Measurements from ENCODE around the gene STARD13.
A peak's percentile ranks its signal among the peaks of the same experiment; 100 is the strongest.

The STARD13 gene

DNA sequence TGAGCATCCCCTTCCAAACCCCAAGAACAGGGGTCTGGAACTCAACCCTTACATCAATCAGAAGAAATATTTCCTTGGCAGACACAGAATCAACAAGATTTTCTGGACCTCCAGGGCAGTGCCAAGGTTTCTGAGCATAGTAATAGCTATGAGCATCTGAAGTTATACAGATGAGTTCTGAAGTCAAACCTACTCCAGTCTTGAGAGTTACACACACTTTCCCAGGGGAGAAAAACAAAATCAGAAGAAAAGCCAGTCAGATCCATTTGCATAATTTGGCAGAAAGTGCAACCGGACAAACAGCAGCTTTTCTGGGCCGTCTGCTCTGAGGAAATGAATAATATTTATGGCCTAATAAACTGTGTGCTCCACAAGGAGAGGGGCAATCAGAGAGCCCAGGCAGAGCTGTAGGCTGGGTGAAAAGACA is 176.3 kb downstream of the STARD13 start:
- Histone ChIP-seq H3K9ac (ENCODE audit: low read length in 5 of 5) (no peak overlapping the region), H3K27me3 (ENCODE audit: control insufficient read depth in 5 of 5, insufficient read depth in 4 of 5, low read length in 5 of 5) (no peaks in the 10 kb centered on the region), H3K36me3 (ENCODE audit: control insufficient read depth in 5 of 5, insufficient read depth in 5 of 5, low read length in 5 of 5) (peaks cover 18 to 76% (median 63%) of the 10 kb centered on the region in 5 donors), H3K27ac (ENCODE audit: low read depth, low read length) (peak overlapping the region; percentile 83), H3K4me3 (ENCODE audit: low read depth in 1 of 5, low read length in 5 of 5) (no peak overlapping the region), H3K4me1 (ENCODE audit: control insufficient read depth in 5 of 5, insufficient read depth in 5 of 5, low read length in 5 of 5) (peaks cover 8 to 56% (median 38%) of the 10 kb centered on the region in 5 donors), H3K9me3 (ENCODE audit: control insufficient read depth in 5 of 5, low read length in 5 of 5) (no peaks in the 10 kb centered on the region)

DNA sequence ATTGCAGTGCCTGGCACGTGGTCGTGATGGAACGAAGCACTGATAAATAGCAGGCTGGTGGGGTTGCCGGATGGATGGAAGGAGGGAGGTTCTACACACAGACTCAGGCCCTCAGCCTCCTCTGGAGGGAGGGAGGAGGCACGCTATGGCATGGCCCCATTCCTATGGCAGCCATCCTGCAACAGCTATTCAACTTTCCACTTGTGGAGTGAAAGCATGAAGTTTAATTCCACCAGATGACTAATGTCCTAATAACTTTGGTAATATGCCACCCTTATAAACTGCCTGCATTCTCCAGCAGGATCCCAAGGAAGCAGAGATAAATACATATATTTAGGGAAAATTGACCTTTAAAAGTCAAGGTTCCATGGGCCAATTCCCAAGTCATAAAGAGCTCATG is 176.9 kb downstream of the STARD13 start:
- Histone ChIP-seq H3K36me3 (ENCODE audit: control insufficient read depth in 5 of 5, insufficient read depth in 5 of 5, low read length in 5 of 5) (peaks cover 22 to 70% (median 57%) of the 10 kb centered on the region in 5 donors), H3K9ac (ENCODE audit: low read length in 5 of 5) (no peak overlapping the region), H3K4me1 (ENCODE audit: control insufficient read depth in 5 of 5, insufficient read depth in 5 of 5, low read length in 5 of 5) (peaks cover 8 to 55% (median 38%) of the 10 kb centered on the region in 5 donors), H3K27me3 (ENCODE audit: control insufficient read depth in 5 of 5, insufficient read depth in 4 of 5, low read length in 5 of 5) (no peaks in the 10 kb centered on the region), H3K9me3 (ENCODE audit: control insufficient read depth in 5 of 5, low read length in 5 of 5) (no peaks in the 10 kb centered on the region), H3K27ac (ENCODE audit: low read depth, low read length) (no peak overlapping the region), H3K4me3 (ENCODE audit: low read depth in 1 of 5, low read length in 5 of 5) (no peak overlapping the region)

DNA sequence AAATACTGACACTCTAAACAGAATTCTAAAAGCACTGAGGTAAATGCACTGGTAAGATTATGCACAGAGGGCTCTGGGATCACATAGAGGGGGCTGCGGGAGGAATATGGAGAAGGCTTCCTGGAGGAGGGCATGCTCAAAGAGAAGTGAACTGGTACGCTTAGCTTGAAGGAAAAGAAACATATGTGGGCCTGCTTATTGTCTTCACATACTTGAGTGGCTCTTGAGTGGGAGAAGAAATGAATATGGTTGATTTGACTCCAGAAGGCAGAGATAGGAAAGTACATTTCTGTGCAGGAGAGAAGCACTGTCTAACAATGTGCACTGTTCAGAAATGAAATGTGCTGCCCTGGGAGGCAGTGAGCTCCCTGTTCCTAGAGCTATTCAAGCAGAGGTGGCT is 178.2 kb downstream of the STARD13 start:
- Histone ChIP-seq H3K9me3 (ENCODE audit: control insufficient read depth in 5 of 5, low read length in 5 of 5) (no peaks in the 10 kb centered on the region), H3K27me3 (ENCODE audit: control insufficient read depth in 5 of 5, insufficient read depth in 4 of 5, low read length in 5 of 5) (no peaks in the 10 kb centered on the region), H3K27ac (ENCODE audit: low read depth, low read length) (no peak overlapping the region), H3K9ac (ENCODE audit: low read length in 5 of 5) (no peak overlapping the region), H3K36me3 (ENCODE audit: control insufficient read depth in 5 of 5, insufficient read depth in 5 of 5, low read length in 5 of 5) (peaks cover 21 to 63% (median 44%) of the 10 kb centered on the region in 5 donors), H3K4me1 (ENCODE audit: control insufficient read depth in 5 of 5, insufficient read depth in 5 of 5, low read length in 5 of 5) (peaks cover 8 to 43% (median 38%) of the 10 kb centered on the region in 5 donors), H3K4me3 (ENCODE audit: low read depth in 1 of 5, low read length in 5 of 5) (no peak overlapping the region)

DNA sequence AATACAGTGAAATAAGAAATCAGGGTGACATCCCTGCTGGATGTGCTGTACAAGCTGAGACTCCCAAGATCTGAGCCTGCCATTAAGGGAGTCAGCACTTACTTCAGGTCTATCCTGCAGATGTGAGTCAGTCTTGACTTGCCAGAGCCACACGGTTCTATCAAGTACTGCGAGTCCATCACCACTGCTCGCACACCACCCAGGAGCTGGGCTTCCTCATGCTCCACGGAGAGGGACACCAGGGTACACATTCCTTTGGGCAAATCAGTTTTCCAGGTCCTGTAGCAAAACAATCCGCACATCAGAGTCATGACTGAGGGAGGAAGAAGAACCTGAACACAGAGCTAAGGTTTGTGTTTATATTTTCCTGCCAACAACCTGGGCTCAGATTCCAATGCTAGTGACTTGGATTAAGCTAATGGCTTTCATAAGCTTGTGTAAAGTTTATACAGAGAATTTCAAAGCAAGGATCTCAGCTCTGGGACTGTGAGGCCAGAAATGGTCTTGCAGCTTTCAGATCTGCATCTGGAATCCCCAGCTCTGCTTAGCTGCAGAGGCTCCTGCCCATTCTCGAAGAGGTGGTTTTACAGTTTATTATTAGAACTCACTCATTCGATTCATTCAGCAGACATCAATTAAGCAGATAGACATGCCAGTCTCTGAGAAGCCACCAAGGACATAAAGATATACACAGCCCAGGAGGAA is 178.7 kb downstream of the STARD13 start:
- H3K27ac ChIP-seq (ENCODE audit: low read depth, low read length): no peak overlapping the region
- H3K4me1 ChIP-seq (ENCODE audit: control insufficient read depth in 5 of 5, insufficient read depth in 5 of 5, low read length in 5 of 5): peaks cover 8 to 40% (median 34%) of the 10 kb centered on the region in 5 donors
- H3K36me3 ChIP-seq (ENCODE audit: control insufficient read depth in 5 of 5, insufficient read depth in 5 of 5, low read length in 5 of 5): peaks cover 17 to 63% (median 44%) of the 10 kb centered on the region in 5 donors

DNA sequence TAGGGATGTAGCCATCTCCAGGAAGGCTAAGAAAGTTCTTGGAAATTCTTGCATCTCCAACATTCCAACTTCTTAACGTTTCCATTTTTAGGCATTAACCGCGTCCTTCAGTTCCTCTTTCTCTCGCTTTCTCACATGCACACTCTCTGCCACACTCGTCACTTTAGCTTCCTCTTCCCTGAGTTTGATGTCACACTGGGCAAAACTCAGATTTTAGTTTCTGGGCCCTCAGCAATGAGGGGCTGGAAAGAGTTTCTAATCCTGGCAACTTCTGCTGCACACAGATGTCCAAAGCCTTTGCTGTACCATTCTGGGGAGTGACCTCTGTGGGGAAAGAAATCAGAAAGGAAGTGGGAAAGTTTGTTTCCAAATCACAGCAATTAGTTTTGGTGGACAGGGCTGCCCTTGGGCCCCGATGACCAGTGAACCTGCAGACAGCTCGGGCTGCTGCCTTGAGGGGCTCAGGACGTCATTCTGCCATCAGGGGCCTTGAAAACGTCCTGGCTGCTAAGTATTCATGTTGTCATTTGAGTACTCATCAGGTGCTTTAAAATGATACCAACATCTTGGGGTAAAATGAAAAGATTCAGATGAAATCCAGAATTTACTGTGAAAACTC is 180.1 kb downstream of the STARD13 start:
- Histone ChIP-seq H3K27me3 (ENCODE audit: control insufficient read depth in 5 of 5, insufficient read depth in 4 of 5, low read length in 5 of 5) (no peaks in the 10 kb centered on the region), H3K4me3 (ENCODE audit: low read depth in 1 of 5, low read length in 5 of 5) (no peak overlapping the region), H3K27ac (ENCODE audit: low read depth, low read length) (no peak overlapping the region), H3K9me3 (ENCODE audit: control insufficient read depth in 5 of 5, low read length in 5 of 5) (peaks cover 0 to 3% (median 0%) of the 10 kb centered on the region in 5 donors), H3K36me3 (ENCODE audit: control insufficient read depth in 5 of 5, insufficient read depth in 5 of 5, low read length in 5 of 5) (peaks cover 17 to 62% (median 44%) of the 10 kb centered on the region in 5 donors), H3K9ac (ENCODE audit: low read length in 5 of 5) (peak overlapping the region in 1 of 5 donors; percentile 3), H3K4me1 (ENCODE audit: control insufficient read depth in 5 of 5, insufficient read depth in 5 of 5, low read length in 5 of 5) (peaks cover 4 to 26% (median 21%) of the 10 kb centered on the region in 5 donors)

More for the DNA sequence above, 178.7 kb downstream of the STARD13 start:
- H3K27me3 ChIP-seq (ENCODE audit: control insufficient read depth in 5 of 5, insufficient read depth in 4 of 5, low read length in 5 of 5): no peaks in the 10 kb centered on the region
- no peak overlapping the region for H3K9ac ChIP-seq (ENCODE audit: low read length in 5 of 5)
- H3K9me3 ChIP-seq (ENCODE audit: control insufficient read depth in 5 of 5, low read length in 5 of 5): no peaks in the 10 kb centered on the region
- no peak overlapping the region for H3K4me3 ChIP-seq (ENCODE audit: low read depth in 1 of 5, low read length in 5 of 5)

DNA sequence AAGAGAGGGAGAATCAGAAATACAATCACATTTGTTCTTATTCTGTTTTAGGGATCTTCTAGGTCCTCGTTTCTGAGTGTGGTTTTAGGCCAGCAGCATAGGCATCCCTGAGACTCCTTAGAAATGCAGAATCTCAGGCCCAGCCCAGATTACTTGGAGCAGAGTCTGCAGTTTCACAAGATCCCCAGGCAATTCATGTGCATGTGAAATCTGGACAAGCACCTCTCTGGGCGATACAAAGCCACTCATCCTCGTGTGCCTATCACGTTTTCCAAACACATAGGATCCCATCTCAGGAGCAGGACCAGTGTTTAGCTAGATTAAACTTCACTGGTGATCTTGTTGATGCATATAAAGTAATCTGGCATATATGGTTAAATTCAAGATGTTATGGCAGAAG is 182.1 kb downstream of the STARD13 start:
- no peak overlapping the region for H3K27ac ChIP-seq (ENCODE audit: low read depth, low read length)
- no peak overlapping the region for H3K9ac ChIP-seq (ENCODE audit: low read length in 5 of 5)
- peaks cover 0 to 6% (median under 1%) of the 10 kb centered on the region in 5 donors for H3K4me1 ChIP-seq (ENCODE audit: control insufficient read depth in 5 of 5, insufficient read depth in 5 of 5, low read length in 5 of 5)
- no peak overlapping the region for H3K4me3 ChIP-seq (ENCODE audit: low read depth in 1 of 5, low read length in 5 of 5)
- peaks cover 17 to 46% (median 35%) of the 10 kb centered on the region in 5 donors for H3K36me3 ChIP-seq (ENCODE audit: control insufficient read depth in 5 of 5, insufficient read depth in 5 of 5, low read length in 5 of 5)
- H3K9me3 ChIP-seq (ENCODE audit: control insufficient read depth in 5 of 5, low read length in 5 of 5): peaks cover 0 to 3% (median 0%) of the 10 kb centered on the region in 5 donors
- no peaks in the 10 kb centered on the region for H3K27me3 ChIP-seq (ENCODE audit: control insufficient read depth in 5 of 5, insufficient read depth in 4 of 5, low read length in 5 of 5)

DNA sequence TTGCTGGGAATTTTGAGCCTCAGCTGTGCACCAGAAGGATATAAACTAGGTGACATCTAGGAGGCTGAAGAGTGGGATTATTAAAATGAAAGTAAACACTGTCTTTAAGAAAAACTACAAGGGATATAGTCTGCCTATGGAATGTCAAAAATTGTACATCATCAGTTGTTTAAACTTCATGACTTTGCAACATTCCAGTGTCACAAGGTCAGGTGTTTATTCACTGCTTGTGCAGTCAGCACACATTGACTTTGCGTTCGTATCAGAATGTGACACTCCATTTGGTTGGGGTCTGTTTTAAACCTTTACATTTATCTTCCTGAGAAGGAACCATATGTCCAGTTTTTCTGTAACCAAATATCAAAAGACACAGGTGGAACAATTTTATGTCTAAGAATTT is 183.7 kb downstream of the STARD13 start:
- Histone ChIP-seq H3K36me3 (ENCODE audit: control insufficient read depth in 5 of 5, insufficient read depth in 5 of 5, low read length in 5 of 5) (peaks cover 17 to 30% (median 24%) of the 10 kb centered on the region in 5 donors), H3K9me3 (ENCODE audit: control insufficient read depth in 5 of 5, low read length in 5 of 5) (peaks cover 0 to 4% (median 3%) of the 10 kb centered on the region in 5 donors), H3K9ac (ENCODE audit: low read length in 5 of 5) (no peak overlapping the region), H3K27me3 (ENCODE audit: control insufficient read depth in 5 of 5, insufficient read depth in 4 of 5, low read length in 5 of 5) (no peaks in the 10 kb centered on the region), H3K4me3 (ENCODE audit: low read depth in 1 of 5, low read length in 5 of 5) (no peak overlapping the region), H3K27ac (ENCODE audit: low read depth, low read length) (no peak overlapping the region), H3K4me1 (ENCODE audit: control insufficient read depth in 5 of 5, insufficient read depth in 5 of 5, low read length in 5 of 5) (peaks cover 0 to 5% (median 0%) of the 10 kb centered on the region in 5 donors)

DNA sequence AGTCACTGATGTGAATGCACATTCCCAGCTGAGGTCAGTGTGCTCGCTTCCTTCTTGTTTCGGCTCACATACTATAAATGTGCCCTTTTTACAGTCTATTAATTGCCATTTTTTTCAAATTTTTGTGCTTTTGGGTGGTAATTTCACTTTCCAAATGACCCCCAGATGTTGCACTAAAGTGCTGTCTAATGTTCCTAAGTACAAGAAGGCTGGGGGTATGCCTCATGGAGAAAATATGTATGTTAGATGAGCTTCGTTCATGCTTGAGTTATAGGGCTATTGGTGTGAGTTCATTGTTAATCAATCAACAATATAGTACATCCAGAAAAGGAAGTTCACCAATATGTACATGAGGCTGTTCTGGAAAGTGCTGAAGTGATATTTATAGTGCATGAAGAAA is 184.7 kb downstream of the STARD13 start:
- Histone ChIP-seq H3K27ac (ENCODE audit: low read depth, low read length) (no peak overlapping the region), H3K4me3 (ENCODE audit: low read depth in 1 of 5, low read length in 5 of 5) (no peak overlapping the region), H3K36me3 (ENCODE audit: control insufficient read depth in 5 of 5, insufficient read depth in 5 of 5, low read length in 5 of 5) (peaks cover 14 to 21% (median 15%) of the 10 kb centered on the region in 5 donors), H3K27me3 (ENCODE audit: control insufficient read depth in 5 of 5, insufficient read depth in 4 of 5, low read length in 5 of 5) (no peaks in the 10 kb centered on the region), H3K9ac (ENCODE audit: low read length in 5 of 5) (no peak overlapping the region), H3K9me3 (ENCODE audit: control insufficient read depth in 5 of 5, low read length in 5 of 5) (peaks cover 0 to 4% (median 3%) of the 10 kb centered on the region in 5 donors), H3K4me1 (ENCODE audit: control insufficient read depth in 5 of 5, insufficient read depth in 5 of 5, low read length in 5 of 5) (peaks cover 0 to 3% (median 0%) of the 10 kb centered on the region in 5 donors)

DNA sequence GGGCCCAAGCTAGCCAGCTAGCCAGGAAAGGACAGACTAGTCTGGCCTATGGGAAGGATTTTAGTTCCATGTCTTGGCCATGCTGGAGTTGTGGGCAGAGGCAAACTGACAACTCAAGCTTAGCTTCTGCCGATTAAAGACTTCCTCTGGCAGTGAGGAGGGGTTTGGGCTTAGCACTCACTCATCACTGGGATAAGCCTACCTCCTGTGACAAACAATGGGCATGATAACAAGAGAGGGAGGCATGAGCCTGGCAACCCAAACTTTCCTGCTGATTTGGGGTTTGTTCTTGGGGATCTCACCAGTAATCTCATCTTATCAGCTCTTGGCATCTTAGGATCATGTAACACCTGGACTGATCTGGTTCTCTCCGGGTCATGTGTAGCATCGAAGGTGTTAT is 185.7 kb downstream of the STARD13 start:
- Histone ChIP-seq H3K4me3 (ENCODE audit: low read depth in 1 of 5, low read length in 5 of 5) (no peak overlapping the region), H3K27ac (ENCODE audit: low read depth, low read length) (no peak overlapping the region), H3K4me1 (ENCODE audit: control insufficient read depth in 5 of 5, insufficient read depth in 5 of 5, low read length in 5 of 5) (no peaks in the 10 kb centered on the region), H3K27me3 (ENCODE audit: control insufficient read depth in 5 of 5, insufficient read depth in 4 of 5, low read length in 5 of 5) (no peaks in the 10 kb centered on the region), H3K36me3 (ENCODE audit: control insufficient read depth in 5 of 5, insufficient read depth in 5 of 5, low read length in 5 of 5) (peaks cover 4 to 11% (median 9%) of the 10 kb centered on the region in 5 donors), H3K9me3 (ENCODE audit: control insufficient read depth in 5 of 5, low read length in 5 of 5) (peaks cover 0 to 4% (median 3%) of the 10 kb centered on the region in 5 donors), H3K9ac (ENCODE audit: low read length in 5 of 5) (no peak overlapping the region)

Data from subcutaneous abdominal adipose tissue (tissue), 5 donors.